Sigmoid colon (tissue), 4 donors: ENCODE data around the gene CCDC192.

Experiments
- EP300 ChIP-seq, 4 donors: sonication (generic); formaldehyde crosslinking; IDR thresholded peaks; one replicate each; pipeline ENCODE4 v1.6.1; 2017; ENCODE audit warnings: antibody characterized with exemption in 4 of 4
- POLR2A ChIP-seq, 2 donors: fragments of 450-650 bp; IDR thresholded peaks; one replicate each; pipeline ENCODE4 v1.6.1; 2016; ENCODE audit warnings: antibody characterized with exemption in 2 of 2, mild to moderate bottlenecking in 2 of 2, moderate library complexity in 2 of 2
- POLR2AphosphoS5 ChIP-seq, 4 donors: sonication (generic); formaldehyde crosslinking; IDR thresholded peaks; one replicate each; pipeline ENCODE4 v1.6.1; 2017; ENCODE audit warnings: antibody characterized with exemption in 4 of 4
- TF ChIP-seq, protein P1 (sequence below), 4 experiments: fragments of 450-650 bp in 3 of 4; fragments of 200-600 bp in 1 of 4; IDR thresholded peaks; one replicate each; pipeline ENCODE4 v1.5.1; 2016 to 2019; ENCODE audit warnings: antibody characterized with exemption in 4 of 4, mild to moderate bottlenecking in 3 of 4, moderate library complexity in 2 of 4

DNA sequence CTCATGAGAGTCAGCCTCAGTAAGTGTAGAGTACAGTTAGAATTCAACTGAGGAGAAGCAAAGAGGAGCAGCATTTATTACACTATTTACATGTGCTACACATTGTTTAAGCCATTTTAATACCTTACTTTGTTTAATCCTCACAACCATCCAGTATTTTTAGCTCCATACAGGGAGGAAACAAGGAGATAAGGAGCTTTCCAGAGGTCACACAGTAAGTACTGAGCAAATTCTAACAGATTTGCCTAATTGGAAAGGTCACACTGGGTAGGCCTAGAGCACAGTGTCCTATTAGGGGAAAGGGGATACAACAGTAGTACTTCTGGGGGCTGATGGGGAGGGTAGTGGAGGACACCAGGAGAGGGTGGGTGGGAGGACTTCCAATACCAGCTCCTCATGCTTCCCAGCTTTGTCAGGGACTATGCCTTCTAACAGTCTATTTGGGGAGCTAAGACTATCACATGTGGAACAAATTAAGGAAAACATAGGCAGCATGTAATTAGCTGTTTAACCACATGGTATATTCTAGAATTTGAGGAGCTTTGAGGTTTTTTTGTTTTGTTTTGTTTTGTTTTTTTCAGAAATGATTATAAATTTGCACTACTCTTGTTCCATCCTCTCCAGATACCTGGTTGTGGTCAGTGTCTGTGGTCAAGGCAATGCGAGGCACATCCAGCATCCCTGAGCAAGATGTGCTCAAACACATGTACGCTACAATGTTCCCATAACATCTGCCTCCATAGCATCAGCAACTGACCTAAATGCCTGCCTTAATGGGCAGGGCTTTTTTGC is 284.4 kb downstream of the CCDC192 start:
- TF ChIP-seq, protein P1, sequence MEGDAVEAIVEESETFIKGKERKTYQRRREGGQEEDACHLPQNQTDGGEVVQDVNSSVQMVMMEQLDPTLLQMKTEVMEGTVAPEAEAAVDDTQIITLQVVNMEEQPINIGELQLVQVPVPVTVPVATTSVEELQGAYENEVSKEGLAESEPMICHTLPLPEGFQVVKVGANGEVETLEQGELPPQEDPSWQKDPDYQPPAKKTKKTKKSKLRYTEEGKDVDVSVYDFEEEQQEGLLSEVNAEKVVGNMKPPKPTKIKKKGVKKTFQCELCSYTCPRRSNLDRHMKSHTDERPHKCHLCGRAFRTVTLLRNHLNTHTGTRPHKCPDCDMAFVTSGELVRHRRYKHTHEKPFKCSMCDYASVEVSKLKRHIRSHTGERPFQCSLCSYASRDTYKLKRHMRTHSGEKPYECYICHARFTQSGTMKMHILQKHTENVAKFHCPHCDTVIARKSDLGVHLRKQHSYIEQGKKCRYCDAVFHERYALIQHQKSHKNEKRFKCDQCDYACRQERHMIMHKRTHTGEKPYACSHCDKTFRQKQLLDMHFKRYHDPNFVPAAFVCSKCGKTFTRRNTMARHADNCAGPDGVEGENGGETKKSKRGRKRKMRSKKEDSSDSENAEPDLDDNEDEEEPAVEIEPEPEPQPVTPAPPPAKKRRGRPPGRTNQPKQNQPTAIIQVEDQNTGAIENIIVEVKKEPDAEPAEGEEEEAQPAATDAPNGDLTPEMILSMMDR (IDR thresholded peaks at IDR 0.05): no peak
- TF ChIP-seq POLR2AphosphoS5 (IDR thresholded peaks at IDR 0.05) (no peak), EP300 (IDR thresholded peaks at IDR 0.05) (no peak), POLR2A (IDR thresholded peaks at IDR 0.05) (no peak)
